Measurements from ENCODE around the gene METRN.
A peak's percentile ranks its signal among the peaks of the same experiment; 100 is the strongest.

METRN gene

GRCh38 chr16:714558-715476 is at the start of gene METRN:
Gene METRN, plus strand, starts transcription at chr16:715118. Its CDS starts 172 bp downstream, at chr16:715290.
- DNase-seq (ENCODE audit: low read depth) = peak; percentile 91

- no peak for DNase-seq (ENCODE audit: low read depth)
Observed at GRCh38 chr16:666572-666971, 48.3 kb upstream of the METRN start.

GRCh38 chr16:667113-667779 is 47.7 kb upstream of the METRN start:
- DNase-seq (ENCODE audit: low read depth) = no peak

- peak; percentile 93 for DNase-seq (ENCODE audit: low read depth)
Observed at GRCh38 chr16:667780-668518, 47.0 kb upstream of the METRN start, which contains the start of gene RHOT2. Gene RHOT2, plus strand, starts transcription at chr16:668132. Its CDS starts 68 bp downstream, at chr16:668200.

- DNase-seq (ENCODE audit: low read depth) = peak; percentile 40
Observed at GRCh38 chr16:668519-669171, 46.3 kb upstream of the METRN start.

GRCh38 chr16:669666-670065 is 45.3 kb upstream of the METRN start:
- no peak for DNase-seq (ENCODE audit: low read depth)

- no peak for DNase-seq (ENCODE audit: low read depth)
Observed at GRCh38 chr16:670485-671352, 44.2 kb upstream of the METRN start.

- DNase-seq (ENCODE audit: low read depth) = no peak
Observed at GRCh38 chr16:671353-672131, 43.4 kb upstream of the METRN start.

- DNase-seq (ENCODE audit: low read depth) = no peak
Observed at GRCh38 chr16:672371-672770, 42.5 kb upstream of the METRN start.

GRCh38 chr16:672851-673250 is 42.1 kb upstream of the METRN start:
- DNase-seq (ENCODE audit: low read depth) = no peak

GRCh38 chr16:673399-673991 is 41.4 kb upstream of the METRN start:
- DNase-seq (ENCODE audit: low read depth) = no peak

GRCh38 chr16:674214-674881 is 40.6 kb upstream of the METRN start:
- no peak for DNase-seq (ENCODE audit: low read depth)

GRCh38 chr16:674968-675883 is 39.7 kb upstream of the METRN start, which contains the start of gene RHBDL1:
Gene RHBDL1, plus strand, starts transcription at chr16:675671. Its CDS starts 120 bp downstream, at chr16:675791.
- DNase-seq (ENCODE audit: low read depth) = peak; percentile 46

GRCh38 chr16:675884-676564 is 38.9 kb upstream of the METRN start:
- no peak for DNase-seq (ENCODE audit: low read depth)

GRCh38 chr16:676565-676902 is 38.4 kb upstream of the METRN start:
- DNase-seq (ENCODE audit: low read depth) = no peak

GRCh38 chr16:676913-677312 is 38.0 kb upstream of the METRN start:
- DNase-seq (ENCODE audit: low read depth) = no peak

All from ELR (cell line).